Measurements from ENCODE around the gene ZNF615. TPM values are rescaled to one million over a fixed set of nuclear protein-coding genes. Genes with fewer than 3 reads are reported as not detected.

ZNF615 gene
- total RNA-seq, 2 donors from 2014 or later = 6.3 to 8.5 TPM

Other genes with a start within 250 kb of the ZNF615 start
- gene FPR2, start 247.0 kb downstream of the ZNF615 start, total RNA-seq = under 1 TPM in 1 of 2 donors, not detected in 1; 0.21 TPM
- gene FPR3, start 213.1 kb downstream of the ZNF615 start, total RNA-seq = 1 to 10 TPM; 2.0 to 7.5 TPM
- 10 to 100 TPM in 1 of 2 donors, 1 to 10 TPM in 1; 8.7 to 10.0 TPM for gene ZNF577, start 120.3 kb downstream of the ZNF615 start, total RNA-seq
- 10 to 100 TPM in 1 of 2 donors, 1 to 10 TPM in 1; 5.5 to 10.0 TPM for gene ZNF649, start 103.2 kb downstream of the ZNF615 start, total RNA-seq
- gene ZNF613, start 80.7 kb downstream of the ZNF615 start, total RNA-seq = 1 to 10 TPM; 5.5 to 7.2 TPM
- gene ZNF350, start 21.4 kb downstream of the ZNF615 start, total RNA-seq = 10 to 100 TPM; 11.6 to 14.6 TPM
- 1 to 10 TPM; 3.7 to 3.9 TPM for gene ZNF614, start 20.2 kb upstream of the ZNF615 start, total RNA-seq
- 1 to 10 TPM; 8.4 to 9.6 TPM for gene ZNF432, start 40.6 kb upstream of the ZNF615 start, total RNA-seq
- gene ZNF841, start 87.6 kb upstream of the ZNF615 start, total RNA-seq = 10 to 100 TPM; 14.9 to 17.9 TPM
- 1 to 10 TPM; 7.1 to 9.2 TPM for gene ZNF616, start 131.7 kb upstream of the ZNF615 start, total RNA-seq
- gene ZNF836, start 163.4 kb upstream of the ZNF615 start, total RNA-seq = 10 to 100 TPM; 10.5 to 15.4 TPM
- gene PPP2R1A, start 181.8 kb upstream of the ZNF615 start, total RNA-seq = 100 to 1,000 TPM; 262 to 281 TPM

Measured in left colon (tissue), 2 donors.